NCI-H460 (cell line): ENCODE results near the gene MYMK. TPM values are rescaled to one million over a fixed set of nuclear protein-coding genes. Genes with fewer than 3 reads are reported as not detected.

Experiments
- DNase-seq: peaks from one replicate; pipeline ENCODE4 v3.0.0-alpha.2; 2016; ENCODE audit warnings: low read depth; ENCODE audit errors: extremely low read depth
- total RNA-seq: library from RNA; depleted of rRNA; stranded (reverse); fragments of >200 nt; shearing (Covaris generic); gene quantifications from 2 replicates; pipeline ENCODE4 v1.2.3, GENCODE V29; 2014

The MYMK gene
- total RNA-seq, 1 experiment from 2014 or later: not detected

DNA sequence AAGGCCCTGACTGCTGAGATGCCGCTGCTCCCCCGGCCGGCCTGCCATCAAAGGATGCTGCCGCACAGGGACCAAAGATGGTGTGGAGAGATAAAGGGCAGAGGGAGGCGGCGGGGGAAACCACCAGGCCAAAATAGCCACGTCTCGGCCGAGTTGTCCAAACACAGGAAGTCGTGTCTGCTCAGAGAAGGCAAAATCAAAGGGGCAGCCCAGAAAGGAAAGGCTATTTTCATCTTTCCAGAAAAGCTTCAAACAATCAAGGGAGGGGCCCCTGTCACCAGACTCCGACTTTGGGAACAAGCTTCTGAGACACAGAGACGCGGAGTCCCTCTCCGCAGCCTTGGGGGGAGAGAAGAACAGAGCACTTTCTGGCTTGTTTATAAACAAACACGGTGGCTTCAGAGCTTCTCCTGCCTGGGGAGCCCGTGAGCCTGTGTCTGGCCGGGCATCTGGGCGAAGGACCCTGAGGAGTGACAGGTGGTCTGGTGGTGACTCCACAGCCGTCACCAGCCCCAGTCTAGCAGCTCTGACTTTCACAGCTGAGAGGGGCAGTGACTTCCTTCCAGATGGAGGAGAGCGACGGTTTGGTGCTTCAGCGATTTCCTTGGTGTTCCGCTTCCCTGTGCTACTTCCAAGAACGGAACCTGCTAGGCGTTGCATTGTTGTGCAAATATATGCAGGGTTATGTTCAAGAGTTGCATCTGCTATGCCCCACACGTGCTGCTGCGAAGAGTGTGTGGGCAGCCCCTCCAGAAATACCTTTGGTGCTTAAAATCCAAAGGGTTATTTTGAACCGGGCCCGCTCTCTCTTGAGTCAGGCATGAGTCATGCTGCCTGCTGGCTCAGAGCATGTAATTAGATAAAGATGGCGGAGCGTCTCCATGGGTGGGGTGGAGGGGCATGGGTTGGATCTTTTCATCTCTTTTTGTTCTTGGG is 33.7 kb upstream of the MYMK start:
- no peak for DNase-seq

DNA sequence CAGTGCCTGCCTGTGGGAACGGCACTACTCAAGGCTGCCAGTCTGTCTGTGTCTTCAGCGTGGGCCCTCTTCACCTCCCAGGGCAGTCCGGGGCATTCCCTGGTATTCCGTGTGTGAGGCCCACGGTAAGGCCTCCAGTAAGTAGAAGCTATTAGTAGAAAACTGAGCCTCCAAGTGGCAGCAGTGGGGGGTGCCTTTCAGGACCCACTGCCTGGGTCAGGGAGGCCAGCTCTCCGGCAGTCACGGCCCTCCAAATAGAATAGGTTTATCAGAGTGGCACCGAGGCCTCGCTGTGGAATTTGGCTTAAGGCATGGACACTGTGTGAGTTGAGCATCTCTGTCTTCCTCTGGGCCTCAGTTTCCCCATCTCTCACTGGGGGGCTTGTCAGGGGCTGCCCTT is 32.8 kb upstream of the MYMK start:
- no peak for DNase-seq

DNA sequence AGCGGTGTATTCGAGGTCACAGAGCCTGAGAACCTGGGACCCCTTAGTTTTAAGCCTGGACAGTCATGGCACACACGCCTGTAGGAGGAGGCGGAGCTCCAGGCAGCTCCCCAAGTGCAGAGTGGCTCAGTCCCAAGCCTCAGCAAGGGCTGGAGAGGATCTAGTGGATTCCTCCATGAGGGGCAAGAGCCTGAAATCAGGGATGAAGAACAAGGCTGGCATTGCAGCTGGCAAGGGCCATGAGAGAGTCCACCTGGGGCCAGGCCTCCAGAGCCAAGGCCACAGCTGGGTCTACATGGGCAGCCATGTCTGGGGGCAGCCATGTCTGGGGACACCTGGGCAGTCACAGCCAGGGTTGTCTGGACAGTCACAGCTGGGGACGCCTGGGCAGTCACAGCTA is 31.6 kb upstream of the MYMK start:
- DNase-seq: no peak

DNA sequence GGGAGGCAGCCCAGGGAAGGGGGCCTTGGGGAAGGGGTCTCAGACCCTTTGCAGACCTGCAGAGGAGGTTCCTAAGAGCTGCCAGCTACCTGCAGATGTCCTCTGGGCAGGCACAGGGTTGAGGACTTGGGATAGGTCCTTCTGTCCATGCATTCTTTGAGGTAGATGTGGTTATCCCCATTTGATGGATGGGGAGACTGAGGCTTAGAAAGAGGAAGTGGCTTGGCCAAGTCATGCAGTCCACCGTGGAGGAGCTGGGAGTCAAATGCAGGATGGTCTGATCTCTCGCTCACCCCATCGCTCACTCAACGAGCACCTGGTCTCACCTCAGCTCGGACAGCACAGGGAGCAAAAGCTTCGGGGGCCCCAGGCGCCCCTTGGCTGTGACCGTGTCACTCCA is 30.0 kb upstream of the MYMK start:
- DNase-seq: no peak

DNA sequence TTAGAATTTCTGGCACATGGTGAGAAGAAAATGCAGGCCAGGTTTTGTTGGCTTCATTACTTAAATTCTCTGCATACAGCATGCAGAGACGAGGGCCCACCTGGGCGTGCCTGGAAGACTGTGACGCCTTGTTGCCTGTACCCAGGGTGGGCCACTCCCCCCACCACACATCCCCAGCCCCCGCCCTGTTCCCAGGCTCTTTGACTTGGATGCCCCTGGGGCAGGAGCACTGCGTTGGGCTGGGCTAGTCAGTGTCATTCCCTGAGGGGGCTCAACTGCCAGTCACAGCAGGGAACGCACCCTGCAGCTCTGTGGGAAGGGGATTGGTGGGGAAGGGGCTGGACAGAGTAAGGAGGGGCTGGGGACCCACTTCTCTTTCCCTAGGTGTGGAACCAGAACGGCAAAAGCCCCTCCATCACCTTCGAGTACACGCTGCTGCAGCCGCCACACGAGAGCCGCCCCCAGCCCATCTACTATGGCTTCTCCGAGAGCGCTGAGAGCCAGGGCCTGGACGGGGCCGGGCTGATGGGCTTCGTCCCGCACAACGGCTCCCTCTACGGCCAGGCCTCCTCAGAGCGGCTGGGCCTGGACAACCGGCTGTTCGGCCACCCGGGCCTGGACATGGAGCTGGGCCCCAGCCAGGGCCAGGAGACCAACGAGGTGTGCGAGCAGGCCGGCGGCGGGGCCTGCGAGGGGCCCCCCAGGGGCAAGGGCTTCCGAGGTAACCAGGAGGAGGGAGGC is 29.4 kb upstream of the MYMK start:
- no peak for DNase-seq

DNA sequence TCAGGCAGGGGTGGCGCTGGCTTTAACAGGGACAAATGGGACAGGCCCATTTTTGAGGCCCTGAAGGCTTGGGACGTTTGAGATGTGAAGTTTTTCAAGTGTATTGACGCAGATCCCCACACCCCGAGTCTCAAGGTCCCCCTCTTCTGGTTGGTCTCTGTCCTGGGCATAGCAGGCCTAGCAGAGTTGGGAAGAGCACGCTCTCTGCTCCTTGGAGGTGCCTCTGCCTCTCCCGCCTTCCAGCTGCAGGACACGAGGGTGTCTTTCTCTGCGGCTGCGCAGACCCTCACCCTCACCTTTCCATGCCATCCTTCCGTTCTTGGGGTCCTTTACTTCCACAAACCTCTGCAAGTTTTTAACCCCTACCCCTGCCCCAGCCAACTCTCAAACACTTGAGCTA is 28.4 kb upstream of the MYMK start:
- DNase-seq: no peak

DNA sequence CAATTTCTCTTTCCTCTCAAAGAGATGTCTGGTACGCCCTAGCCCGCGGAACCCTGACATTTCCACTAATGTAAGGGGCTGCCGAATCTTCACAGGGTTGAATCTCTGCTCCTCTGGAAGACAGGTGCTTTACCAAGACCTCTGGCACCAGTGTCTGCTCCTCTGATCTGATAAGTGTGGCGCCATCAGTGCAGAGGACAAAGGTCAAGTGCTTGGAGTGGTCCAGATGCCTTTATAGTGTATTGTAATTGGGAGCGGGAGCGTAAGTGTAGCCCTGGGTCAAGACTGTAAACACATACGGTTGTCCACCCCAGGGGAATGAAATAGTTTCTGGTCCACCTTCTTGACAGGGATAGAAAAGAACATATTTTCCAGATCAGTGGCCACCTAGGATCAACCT is 27.5 kb upstream of the MYMK start:
- no peak for DNase-seq

DNA sequence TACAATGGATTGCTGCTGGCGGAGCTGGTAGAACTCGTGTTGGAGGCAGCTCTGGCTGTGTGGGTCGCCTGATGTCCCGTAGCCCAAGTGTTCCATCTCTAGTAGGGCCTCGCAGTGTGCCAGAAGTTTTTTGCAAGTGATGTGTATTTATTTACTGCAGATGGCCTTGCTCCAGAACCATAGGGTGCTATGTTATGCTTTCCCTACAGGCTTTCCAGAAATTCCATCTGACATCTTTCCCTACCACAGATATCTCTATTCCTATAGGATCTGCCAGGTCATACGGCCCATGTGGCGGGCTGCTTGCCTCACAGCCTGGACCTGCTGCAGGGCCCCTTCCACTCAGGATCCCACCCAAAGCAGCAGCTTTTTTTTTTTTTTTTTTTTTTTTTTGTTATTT is 26.7 kb upstream of the MYMK start:
- DNase-seq: no peak

DNA sequence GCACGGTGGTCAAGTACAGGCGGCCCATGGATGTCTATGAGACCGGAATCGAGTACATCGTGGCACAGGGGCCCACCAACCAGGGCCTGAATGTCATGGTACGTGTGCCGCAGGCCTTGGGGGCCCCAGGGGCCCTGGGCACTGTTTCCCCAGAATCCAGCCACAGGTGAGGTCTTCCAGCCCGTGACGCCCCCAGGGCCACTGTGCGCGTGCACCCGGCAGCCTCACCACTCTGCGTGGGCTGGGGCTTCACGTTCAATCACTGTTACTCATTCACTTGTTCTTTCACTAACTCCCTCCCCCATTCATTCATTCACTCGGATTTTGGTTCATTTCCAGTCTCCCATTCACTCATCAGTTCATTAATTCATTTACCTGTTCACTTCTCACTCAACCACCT is 22.4 kb upstream of the MYMK start:
- DNase-seq: no peak

DNA sequence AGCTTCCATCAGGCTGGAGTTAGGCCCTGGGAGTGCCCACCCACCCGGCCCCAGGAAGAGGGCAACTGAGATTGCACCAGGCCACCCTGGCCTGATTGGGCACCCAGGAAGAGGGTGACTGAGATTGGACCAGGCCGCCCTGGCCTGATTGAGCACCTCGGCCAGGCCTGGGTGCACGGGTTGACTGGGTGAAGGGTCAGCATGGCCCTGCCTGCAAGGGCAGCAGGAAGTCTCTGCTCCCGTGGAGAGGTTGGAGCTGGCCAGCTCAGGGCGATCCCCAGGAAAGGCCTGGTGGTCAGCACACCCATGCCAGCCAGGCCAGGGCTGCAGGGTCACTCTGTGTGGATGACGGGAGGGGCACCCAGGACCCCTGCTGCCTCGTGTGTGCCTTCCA is 21.5 kb upstream of the MYMK start:
- no peak for DNase-seq

DNA sequence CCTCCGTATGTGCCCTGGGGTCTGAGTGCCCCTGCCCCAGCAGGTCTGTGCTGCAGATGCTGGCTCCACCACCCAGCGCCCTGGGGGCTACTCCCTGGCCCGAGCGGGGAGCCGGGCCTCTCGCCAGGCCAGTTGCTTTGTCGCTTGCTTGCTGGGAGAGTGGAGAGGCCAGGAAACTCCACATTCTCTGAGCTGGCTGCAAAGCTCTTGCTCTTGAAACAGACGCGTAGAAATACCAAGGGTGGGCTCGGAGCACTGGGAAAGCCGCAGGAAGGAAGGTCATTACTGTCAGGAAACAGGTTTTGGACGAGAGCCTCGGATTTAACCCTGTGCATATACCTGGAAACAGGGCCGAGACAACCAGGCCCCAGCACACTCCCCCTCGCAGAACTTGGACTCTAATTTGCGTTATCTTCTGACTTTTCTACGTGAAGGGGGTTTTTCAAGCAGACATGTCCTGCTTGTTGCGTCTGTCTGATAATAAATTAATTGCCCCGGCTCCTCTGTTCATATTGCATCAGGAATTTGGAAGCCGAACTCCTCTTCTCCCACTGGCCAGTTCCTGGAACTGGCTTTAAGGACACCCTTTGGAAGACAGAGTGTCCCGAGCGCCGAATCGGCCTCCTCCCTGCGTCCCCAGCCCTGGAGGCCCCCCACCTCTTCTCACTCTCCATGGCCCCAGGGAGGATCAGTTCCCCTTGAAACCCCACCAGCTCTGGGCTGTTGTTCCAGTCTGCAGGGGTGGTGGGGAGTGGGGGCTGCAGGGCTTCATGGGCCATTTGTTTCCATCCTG is 20.9 kb upstream of the MYMK start:
- DNase-seq: no peak

DNA sequence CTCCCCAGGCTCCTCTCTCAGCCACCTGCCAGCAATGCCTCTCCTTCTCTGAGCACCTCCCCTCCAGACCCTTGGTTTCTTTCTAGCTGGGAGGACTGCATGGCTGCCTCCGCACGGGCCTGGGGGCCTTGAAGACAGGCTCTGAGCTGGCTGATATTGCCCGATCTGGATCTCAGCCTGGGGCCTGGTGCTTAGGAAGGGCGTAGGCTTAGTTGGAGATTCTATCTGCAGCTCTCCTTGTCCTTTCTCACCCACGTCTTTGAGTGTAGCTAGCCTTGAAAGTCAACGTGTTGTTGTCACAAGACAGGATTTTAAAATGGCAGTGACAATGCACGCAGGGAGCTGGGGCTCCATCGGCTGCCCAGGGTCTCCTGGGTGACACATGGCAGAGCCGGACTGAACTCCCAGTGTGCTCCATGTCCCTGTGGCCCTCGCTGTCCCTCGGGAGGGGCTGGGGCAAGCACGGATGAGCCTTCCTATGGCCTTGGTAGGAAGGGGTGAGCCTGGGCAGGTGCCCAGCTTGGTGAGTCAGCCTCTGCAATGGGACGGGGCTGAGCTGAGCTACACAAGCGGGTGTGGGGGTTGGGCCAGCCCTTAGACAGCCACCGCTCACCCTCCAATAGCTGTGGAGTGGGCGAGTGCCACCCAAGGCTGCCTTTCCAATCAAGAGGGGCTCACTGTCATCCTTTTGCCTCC is 19.2 kb upstream of the MYMK start:
- DNase-seq: no peak

DNA sequence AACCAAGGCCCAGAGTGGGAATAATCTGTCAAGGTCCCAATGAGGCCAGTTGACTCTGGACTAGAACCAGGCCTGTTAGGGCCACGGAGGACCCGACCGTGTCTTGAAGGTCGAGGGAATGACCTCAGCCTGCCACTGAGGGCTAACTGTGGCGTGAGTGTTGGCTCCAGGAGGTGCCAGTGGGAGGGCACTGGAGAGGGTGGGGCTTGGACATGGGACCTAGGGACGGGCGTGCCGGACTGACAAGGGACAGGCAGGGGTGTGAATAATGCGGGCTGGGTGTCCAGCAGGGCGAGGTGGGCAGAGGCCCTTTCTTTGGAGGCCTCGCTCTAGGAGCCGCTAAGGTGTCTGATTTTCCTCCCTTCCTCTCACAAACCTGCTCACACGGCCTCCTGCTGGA is 17.2 kb upstream of the MYMK start:
- no peak for DNase-seq

DNA sequence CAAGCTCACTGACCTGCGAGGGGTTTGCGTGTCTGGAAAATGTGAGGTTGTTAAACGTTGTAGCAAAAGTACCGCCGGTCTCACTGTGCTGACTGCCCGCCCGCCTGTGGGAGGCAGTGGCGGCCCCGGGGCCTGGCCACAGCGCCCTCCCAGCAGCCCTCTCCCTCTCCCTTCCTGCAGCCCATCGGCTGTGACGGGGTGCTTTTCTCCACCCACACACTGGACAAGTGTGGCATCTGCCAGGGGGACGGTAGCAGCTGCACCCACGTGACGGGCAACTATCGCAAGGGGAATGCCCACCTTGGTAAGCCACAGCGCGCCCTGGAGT is 15.9 kb upstream of the MYMK start:
- DNase-seq: no peak

DNA sequence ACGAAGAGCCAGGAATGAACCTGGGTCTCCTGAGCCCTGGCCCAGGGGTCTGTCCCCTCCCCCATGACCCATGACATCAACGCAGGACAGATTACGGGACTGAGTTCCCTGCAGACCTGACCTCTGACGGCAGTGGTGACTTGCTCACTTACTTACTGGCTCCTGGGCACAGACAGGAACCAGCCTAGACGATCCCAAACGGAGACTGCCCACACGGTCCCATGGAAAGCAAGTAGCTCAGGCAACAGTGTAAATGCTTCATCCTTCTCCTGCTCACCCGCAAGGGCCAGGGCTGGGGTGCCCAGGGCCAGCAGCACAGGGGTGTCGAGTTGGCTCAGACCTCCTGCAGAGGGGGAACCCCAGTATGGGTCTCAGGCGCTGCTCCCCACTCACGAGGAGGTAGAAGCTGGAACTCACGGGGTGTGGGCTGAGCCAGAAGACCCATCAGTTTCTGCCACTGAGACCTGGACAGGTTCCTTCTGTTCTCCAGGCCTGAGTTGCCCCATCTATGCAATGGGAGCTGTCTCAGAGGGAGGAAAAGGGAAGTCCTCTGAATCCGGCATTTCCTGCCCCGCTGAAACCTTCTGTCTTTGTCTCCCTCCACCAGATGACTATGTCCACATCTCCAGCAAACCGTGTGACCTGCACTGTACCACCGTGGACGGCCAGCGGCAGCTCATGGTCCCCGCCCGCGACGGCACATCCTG is 15.4 kb upstream of the MYMK start:
- no peak for DNase-seq

DNA sequence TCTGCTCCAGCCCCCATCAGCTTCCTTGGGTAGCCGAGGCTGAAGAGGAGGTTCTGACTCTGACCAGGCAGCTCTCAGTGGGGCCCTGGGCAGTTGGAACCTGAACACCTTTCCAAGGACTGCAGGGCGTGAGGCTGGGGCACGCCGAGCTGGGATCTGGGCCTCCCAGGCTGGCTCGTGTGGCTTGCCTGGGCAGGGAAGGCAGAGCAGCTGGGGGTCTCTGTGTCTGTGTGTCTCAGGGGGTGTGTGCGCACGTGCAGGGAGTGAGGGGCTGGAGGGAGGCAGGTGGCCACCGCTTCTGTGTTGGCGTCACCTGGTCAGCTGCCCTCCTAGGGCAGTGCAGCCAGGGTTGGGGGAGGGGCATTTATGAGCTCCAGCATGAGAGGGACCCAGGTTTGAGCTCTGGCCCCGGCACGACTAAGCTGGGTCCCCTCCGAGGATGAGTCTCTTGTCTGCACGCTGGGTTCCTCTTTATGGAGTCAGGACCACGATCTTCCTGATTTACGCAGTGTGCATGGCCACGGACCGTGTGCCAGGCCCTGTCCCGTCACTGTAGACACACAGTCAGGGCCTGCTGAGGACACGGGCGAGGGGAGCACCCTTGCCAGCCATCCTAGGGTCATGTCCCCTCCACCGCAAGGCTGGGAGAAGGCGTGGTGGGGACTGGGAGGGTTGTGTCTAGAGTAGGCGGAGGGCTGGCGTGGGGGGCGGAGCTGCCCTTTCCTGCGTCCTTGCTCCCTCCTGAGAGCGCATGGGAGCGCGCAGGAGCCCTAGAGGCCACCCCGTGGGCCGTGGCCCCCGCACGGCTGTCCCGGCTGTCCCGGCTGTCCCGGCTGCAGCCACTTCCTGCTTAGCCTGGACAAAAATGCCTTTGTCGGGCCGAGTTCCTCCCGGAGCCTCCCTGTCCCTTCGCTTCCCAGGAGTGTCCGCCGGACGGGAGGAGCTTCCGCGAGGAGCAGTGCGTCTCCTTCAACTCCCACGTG is 14.4 kb upstream of the MYMK start:
- DNase-seq: no peak

DNA sequence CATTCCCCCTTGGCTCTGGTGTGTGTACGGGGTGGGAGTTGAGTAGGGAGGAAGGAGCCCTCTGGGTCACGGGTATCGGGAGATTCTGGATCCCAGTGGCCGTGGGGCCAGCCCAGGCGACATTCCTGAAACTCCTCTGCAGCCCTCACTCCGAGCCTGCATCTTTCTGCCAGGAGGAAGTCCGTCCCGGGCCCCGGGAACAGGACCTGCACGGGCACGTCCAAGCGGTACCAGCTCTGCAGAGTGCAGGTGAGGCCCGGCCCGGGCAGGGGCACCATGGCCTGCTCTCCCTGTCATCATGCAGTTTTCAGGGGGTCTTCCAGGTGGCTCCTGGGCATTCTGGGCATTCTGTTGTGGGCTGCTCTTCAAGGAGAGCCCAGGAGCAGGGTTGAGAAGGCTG is 13.4 kb upstream of the MYMK start:
- no peak for DNase-seq

DNA sequence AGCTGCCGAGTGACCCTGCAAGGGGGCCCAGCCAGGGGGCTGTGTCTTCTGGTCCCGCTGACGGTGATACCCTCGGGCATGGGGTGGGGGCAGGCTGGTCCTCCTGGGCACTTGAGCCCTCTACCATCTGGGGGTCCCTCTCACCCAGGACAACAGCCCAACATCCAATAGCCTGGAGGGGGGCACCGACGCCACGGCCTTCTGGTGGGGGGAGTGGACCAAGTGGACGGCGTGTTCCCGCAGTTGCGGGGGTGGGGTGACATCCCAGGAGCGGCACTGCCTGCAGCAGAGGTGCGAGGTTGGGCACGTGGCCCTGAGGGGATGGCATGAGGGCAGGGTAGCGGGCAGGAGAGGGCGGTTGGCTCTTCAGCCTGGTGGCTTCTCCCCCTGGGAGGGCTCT is 12.5 kb upstream of the MYMK start:
- DNase-seq: no peak

DNA sequence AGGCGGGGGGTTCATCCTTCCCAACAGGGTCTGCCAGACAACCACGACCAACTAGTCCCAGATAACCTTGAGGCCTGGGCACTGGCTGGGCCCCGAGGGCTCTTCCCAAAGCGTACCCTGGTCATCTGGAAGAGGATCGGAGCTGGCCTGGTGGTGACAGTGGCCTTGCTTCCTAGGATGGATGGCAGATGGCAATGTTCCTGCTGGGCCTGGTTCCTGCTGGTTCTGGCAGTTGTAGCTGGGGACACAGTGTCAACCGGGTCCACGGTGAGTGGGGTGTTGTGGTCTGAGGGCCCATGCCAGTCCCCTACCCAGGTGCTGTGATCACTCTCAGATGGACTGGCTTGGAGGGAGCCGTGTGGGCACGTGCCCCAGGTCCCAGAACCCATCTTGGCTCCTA is 11.8 kb upstream of the MYMK start:
- DNase-seq: no peak
